ENCODE results near the gene RAB27A. TPM values are rescaled to one million over a fixed set of nuclear protein-coding genes. Genes with fewer than 3 reads are reported as not detected.

RAB27A gene
- total RNA-seq, 2 experiments from 2014 or later, result 225 to 229 TPM

DNA sequence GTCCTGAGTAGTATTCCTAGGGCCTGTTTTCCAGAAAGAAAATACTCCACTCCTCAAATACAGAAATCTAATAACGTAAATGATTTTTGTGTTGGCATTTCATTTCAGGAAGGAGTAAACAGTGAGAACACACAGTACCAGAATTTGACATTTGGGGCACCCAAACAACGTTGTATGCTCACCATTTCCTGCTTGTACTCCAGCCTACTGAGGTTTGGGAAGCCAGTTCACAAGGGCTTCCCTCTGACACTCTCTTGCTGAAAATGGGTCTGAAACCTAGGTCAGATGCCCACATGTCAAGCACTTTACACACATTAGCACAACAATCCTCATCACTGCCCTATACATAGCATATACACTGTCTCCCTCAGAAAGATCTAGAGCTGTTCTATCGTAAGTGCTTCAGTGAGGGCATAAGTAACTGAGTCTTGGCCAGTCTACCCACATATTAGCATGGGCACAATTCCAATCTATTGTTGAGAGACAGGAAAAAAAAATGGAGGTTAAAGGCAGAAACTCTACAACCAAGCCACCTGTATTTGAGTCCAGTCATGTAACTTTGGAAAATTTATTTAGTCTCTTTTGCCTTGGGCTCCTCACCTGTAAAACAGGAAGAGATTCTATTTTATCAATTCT, 49.4 kb downstream of the RAB27A start:
- POLR2A ChIA-PET, result interaction anchor here (0.7 to 1.2 kb wide), 2 partner anchors 36 to 39 kb away, joined by 3 read pairs; no protein-coding TSS in a partner anchor
- CTCF ChIA-PET, result interaction anchor here (0.8 to 1.0 kb wide), 2 partner anchors 32 to 42 kb away, joined by 3 to 4 read pairs; no protein-coding TSS in a partner anchor

DNA sequence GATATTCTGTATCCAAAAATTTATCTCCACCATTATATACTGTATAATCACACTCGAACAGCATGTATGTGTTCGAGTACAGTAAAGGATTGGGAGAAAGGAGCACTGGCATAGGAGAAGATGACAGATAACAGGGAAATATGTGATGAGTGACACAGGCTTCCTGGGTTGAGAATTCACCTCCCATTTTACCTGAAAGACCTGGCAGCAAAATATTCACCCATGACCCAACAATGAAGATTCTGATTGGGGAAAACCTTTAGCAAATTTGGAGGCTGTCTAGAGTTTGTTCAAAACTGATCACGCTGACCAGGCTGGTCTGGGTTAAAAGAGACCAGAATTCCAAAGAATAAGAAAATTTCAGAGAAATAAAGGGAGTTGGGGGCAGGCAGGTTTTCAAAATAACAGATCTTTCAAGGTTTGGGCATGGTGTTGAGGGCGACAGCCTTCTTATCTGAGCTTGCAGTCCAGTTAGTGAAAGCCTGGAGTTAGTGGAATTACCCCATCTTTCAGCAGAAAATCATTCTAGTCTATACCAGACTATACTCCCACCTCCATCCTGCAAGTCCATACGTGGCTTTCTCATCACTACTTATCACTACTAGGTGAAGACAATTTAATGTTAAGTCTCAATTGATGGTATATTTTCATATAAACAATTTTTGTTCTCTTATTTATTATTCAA, 50.0 kb downstream of the RAB27A start:
- ChIA-PET POLR2A (interaction anchor here (0.7 to 3.1 kb wide), 5 partner anchors 18 to 40 kb away, joined by 3 to 18 read pairs (median 12); no protein-coding TSS in a partner anchor), CTCF (no interaction called here)

DNA sequence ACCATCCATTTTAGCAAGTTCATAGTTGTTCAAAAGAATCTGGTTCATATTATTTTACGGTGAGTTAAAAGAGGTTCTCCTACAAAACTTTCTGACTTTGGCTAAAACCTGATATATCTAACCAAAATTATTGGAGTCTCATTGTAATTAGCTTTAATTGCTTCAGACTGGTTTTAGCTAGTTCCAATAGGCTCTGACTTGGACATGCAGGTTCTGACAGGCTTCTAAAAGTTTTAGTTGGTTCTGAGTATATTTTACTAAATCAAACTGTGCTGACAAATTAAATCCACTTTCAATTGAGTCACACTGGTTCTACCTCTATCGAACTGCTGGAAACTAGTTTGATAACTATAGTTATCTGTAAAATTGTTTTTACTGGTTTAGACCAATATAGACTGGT, 50.7 kb downstream of the RAB27A start:
- CTCF ChIA-PET, result interaction anchor here (0.7 to 2.7 kb wide), 6 partner anchors 8 to 43 kb away, joined by 3 to 15 read pairs (median 4); no protein-coding TSS in a partner anchor
- POLR2A ChIA-PET, result interaction anchor here (0.9 to 3.7 kb wide), 5 partner anchors 12 to 41 kb away, joined by 5 to 24 read pairs (median 13); no protein-coding TSS in a partner anchor

DNA sequence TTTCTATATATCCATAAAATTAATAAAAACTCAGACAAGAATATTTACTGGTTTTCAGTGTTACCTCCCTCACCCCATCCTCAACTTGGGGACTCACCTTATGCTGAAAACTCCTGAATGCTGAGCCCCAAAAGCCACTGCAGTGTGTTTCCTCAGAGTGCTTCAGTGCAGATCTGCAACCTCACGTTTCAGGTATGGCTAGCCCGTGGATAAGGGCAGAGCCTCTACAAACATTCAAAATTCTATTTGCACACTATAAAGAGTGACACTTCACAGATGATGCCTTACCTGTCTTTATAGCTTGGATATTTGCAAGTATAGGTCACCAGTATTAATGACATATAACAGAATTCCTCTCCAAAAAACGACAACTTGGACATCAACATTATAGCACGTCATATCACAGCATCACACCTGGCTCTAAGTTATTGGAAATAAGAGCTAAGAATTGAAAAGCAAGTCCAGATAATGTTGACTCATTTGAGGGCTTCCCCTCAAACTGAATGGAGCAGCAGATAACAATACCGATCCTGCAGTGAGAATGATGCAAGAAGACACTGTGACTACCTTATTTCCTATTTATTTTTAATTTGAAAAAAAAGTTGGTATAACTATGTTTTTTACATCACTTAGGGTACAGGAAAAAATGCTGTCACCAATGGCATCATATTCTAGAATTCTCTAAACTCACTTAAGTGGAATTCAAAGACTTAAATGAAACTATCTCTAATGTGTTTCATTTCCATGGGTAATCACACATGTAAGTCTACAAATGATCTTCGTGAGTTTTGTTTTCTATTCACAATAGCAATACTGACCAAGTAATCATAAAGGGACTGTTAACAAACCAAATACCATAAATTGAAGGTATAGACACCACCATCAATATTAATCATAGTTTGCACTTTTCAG, 52.1 kb downstream of the RAB27A start:
- CTCF ChIA-PET, result interaction anchor here (1.1 to 2.7 kb wide), 5 partner anchors 14 to 45 kb away, joined by 3 to 15 read pairs (median 3); no protein-coding TSS in a partner anchor
- POLR2A ChIA-PET, result interaction anchor here (0.6 to 3.7 kb wide), 14 partner anchors 9 to 50 kb away, joined by 3 to 24 read pairs (median 4); partner anchors contain the start of gene RSL24D1

DNA sequence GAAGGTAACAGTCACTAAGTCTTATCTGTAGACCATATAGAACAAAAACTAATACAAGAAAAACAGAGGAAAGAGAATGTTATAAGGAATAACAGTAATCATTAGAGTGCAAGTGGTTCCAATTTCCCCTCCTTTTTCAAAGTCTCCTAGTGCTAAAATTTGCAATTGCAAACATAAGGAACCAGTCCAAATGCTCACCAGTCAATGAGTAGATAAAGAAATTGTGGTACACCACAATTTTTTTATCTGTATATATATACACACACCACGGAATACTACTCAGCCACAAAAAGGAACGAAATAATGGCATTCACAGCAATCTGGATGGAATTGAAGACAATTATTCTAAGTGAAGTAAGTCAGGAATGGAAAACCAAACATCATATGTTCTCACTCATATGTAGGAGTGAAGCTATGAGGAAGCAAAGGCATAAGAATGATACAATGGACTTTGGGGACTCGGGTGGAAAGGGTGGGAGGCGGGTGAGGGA, 54.0 kb downstream of the RAB27A start:
- POLR2A ChIA-PET, result interaction anchor here (1.0 to 3.7 kb wide), 2 partner anchors 33 to 47 kb away, joined by 3 to 24 read pairs; no protein-coding TSS in a partner anchor
- CTCF ChIA-PET, result interaction anchor here (1.5 to 1.6 kb wide), 2 partner anchors 12 to 18 kb away, joined by 3 to 4 read pairs; no protein-coding TSS in a partner anchor

DNA sequence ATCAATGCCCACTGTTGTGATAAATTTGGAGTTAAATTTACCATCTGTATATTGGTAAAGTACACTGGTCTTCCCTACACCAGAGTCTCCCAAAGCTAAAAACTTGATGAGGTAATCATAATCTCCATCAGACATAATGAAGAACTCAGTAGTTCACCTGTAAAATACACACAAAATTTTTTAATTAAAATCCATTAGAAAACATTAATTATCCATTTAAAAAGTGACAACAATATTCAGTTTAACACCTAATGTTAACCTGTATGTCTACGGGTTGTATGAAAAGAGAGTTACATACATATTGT, 54.9 kb downstream of the RAB27A start:
- POLR2A ChIA-PET, result interaction anchor here (1.0 kb wide), 1 partner anchor 52 kb away, joined by 3 read pairs; no protein-coding TSS in a partner anchor
- CTCF ChIA-PET, result no interaction called here

DNA sequence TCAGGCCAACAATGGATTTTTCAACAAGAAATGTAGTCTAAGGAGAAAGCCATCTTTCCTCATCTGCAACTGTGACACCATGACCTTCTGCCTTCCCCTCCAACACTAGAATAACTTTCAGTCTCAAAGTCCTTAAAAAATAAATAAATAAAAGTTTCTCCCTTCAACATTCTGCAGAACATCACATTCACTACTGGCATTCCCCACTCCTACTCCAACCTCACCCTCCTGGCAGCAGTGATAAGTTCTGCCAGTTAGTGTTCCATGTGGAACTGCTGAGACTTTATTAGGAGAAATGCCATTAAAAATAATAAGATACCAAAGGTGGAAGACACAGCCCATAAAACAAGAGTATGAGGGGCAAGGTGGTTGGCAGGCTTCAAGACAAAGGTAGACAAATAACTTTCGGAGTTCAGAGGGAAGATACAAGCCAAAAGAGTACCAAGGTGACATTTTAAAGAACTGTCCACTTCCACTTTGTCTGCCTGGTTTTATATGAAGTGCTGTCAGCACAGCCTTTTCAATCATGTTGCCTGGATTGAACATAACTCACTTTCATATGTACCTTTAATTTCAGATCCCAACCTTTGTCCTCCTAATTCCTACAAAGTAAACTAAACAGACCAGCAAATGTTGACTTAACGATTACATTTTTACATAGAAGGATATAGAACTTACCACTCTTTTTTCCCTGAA, 55.4 kb downstream of the RAB27A start:
- CTCF ChIA-PET, result no interaction called here
- POLR2A ChIA-PET, result interaction anchor here (1.0 kb wide), 1 partner anchor 52 kb away, joined by 3 read pairs; no protein-coding TSS in a partner anchor

DNA sequence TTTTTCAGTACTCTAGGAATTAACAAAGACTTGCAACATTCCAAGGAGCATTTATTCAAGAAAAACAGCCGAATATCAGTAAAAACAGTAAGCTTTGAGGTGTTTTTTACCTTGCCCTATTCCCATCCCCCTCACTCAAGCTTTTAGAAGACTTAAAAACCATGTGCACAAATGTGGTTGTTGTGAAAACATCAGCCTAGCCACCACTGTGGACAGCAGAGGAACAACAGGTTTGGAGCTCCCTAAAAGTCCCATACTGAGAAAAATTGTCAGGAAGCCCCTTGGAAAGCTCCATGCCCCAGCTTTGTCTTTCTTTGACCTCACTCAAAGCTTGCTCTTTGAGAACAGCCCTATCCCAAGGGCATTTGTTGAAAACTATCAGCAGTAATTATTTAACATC, 58.2 kb downstream of the RAB27A start:
- POLR2A ChIA-PET, result interaction anchor here (0.8 kb wide), 1 partner anchor 15 kb away, joined by 5 read pairs; no protein-coding TSS in a partner anchor

DNA sequence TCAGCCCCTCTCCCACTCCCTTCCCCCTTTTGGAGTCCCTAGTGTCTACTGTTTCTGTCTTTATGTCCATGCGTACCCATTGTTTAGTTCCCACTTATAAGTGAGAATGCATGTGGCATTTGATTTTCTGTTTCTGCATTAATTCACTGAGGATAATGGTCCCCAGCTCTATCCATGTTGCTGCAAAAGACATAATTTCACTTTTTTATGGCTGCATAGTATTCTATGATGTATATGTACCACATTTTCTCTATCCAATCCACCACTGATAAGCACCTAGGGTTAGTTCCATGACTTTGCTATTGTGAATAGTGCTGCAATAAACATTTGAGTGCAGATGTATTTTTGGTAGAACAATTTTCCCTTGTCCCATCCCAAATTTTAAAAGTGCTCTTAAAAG, 58.7 kb downstream of the RAB27A start:
- POLR2A ChIA-PET, result no interaction called here
- CTCF ChIA-PET, result interaction anchor here (1.4 kb wide), 1 partner anchor 12 kb away, joined by 3 read pairs; no protein-coding TSS in a partner anchor

More for the DNA sequence above, 58.2 kb downstream of the RAB27A start:
- CTCF ChIA-PET, result interaction anchor here (1.4 kb wide), 1 partner anchor 13 kb away, joined by 3 read pairs; no protein-coding TSS in a partner anchor

DNA sequence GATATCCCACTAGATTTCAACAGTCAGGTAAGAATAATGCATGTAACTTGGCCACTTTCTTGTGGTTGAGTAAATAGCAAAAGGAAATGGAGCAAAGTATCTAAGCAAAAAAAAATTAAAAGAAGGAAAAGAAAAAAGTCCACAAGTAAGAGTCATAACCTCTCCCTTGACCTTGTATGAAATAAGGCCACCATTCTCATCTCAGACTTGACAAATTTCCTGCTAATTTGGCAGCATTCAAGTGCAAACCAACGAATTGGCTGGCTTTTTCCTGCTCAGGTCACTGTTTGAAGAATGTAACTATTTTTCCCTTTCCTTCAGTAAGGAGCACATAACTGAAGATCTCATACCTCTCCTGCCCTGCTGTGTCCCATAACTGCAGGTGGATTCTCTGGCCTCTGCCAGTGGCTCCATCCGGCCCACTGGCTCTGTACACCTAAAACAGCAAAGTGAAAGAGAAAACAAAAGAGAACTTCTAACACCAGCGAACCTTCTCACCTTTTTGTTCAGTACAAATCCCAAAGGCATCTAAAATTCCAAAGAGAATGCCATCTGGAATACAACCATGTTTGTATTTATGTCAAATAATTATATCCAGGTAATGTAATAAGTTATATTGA, 59.5 kb downstream of the RAB27A start:
- POLR2A ChIA-PET, result interaction anchor here (0.6 kb wide), 1 partner anchor 54 kb away, joined by 3 read pairs; no protein-coding TSS in a partner anchor
- CTCF ChIA-PET, result no interaction called here

DNA sequence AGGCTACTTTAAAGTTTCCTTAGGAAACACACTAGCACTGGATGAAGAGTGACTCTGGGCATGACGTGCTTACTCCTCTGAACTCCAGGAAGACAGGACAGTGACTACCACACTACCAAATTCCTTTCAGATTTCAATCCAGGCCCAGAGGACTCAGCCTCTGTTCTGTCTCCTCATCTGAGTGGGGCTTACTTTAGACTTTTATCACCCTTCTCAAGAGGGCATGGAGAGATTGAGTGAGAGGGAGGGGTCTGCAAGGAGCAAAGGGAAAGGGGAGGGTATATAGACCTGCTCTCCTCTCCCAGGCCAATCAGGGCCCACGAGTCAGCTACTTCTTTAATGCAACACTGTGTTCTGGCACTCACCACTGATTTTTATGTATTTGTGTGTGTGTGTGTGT, 63.5 kb downstream of the RAB27A start:
- POLR2A ChIA-PET, result no interaction called here
- CTCF ChIA-PET, result interaction anchor here (1.0 kb wide), 1 partner anchor 8 kb away, joined by 3 read pairs; no protein-coding TSS in a partner anchor

DNA sequence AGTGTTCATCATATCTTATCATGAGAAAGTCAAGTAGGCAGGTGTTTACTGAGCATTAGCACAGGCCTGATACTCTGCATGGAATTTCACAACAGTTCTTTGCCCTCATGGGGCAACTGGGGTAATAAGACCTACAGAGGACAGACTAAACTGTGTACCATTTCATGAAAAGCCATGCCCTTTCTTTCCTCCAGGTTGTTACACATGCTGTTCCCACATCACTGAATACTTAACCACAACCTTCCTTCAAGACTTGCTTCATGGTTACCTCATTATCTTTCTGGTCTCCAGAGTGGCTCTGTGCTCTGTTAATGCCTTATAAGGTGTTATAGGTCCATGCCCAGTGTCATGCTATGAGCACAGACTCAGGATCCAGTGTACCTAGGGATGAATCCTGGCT, 64.7 kb downstream of the RAB27A start:
- ChIA-PET CTCF (no interaction called here), POLR2A (no interaction called here)

DNA sequence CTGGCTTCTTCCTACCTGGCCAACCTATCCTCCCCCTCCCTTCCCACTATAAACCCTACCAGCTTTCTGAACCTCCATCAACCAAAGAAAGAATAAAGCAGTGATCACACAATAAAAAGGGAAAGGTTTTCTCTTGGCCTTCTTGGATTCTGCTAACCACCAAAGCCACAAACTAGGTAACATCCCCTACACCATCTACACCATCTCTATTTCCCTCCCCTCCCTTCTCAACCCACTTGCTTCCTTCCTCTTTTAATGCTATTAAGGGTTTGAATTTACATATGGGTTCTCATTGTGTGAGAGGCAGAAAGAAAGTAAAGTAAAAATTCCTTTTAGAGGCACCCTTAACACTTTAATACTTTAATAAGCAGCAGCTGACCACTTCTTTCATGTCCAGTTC, 67.0 kb downstream of the RAB27A start:
- ChIA-PET POLR2A (interaction anchor here (0.7 to 2.0 kb wide), 3 partner anchors 29 to 54 kb away, joined by 3 to 6 read pairs (median 4); no protein-coding TSS in a partner anchor), CTCF (interaction anchor here (0.7 to 2.6 kb wide), 3 partner anchors 15 to 65 kb away, joined by 3 to 15 read pairs (median 6); no protein-coding TSS in a partner anchor)

DNA sequence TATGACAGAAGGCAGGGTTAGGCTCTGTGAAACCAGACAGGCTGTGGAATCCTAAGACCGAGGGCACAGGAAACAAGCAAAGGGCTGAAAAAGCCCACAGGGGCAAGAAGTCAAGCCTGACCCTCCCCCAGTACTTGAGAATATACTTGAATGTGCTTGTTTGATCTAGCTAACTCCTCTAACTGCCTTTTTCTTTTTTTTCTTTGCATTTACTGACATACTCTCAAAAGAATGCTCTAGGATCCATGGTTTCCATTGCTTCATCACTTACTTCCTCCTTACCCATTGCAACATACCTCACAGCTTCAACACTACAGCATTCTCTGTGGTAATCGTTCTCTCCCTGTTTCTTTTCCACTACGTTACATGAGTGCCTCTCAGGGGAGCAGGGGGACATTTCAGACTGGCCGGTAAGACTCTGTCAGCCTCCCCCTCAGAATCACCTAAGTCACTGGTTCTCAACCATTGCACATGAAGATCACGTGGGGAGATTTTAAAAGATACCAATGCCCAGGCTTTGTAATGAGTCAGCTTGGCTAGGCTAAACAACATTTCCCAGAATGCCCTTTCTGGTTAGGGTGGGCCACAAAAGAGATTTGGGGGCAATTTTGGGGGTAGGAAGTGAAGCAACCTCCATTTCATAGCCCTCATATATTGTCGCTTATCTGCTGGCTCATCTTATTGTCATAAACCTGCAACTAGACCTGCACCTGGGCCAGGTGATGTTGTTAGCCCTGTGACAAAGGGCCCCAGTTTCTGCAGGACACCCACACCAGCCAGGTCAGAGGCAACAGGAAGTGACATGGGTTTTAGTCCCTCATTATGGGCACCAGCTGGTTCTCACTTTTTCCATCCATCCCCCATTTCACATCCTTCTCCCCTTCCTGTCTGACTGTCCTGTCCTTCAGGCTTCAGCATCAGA, 68.3 kb downstream of the RAB27A start:
- ChIA-PET POLR2A (interaction anchor here (0.6 to 2.0 kb wide), 11 partner anchors 12 to 68 kb away, joined by 3 to 13 read pairs (median 4); no protein-coding TSS in a partner anchor), CTCF (interaction anchor here (0.7 to 2.6 kb wide), 6 partner anchors 16 to 70 kb away, joined by 3 to 15 read pairs (median 4); no protein-coding TSS in a partner anchor)

DNA sequence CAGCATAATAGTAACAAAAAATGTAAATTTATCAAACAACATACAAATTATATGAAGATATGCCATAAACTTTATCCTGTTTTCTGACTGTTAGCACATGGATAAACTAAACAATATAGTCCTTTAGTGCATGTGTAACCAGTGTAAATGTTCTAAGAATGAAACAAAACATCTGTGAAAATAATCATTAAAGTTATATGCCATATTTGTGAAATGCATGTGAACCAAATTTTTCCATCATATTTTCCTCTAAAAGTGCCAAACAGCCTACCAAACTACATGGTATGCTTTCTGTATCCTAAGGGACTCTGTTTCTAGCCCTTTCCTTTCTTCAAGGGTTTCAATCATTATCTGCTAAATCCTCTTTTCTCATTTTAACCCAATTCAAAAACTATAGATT, 69.0 kb downstream of the RAB27A start:
- ChIA-PET POLR2A (interaction anchor here (0.9 to 2.0 kb wide), 8 partner anchors 17 to 69 kb away, joined by 3 to 13 read pairs (median 4); no protein-coding TSS in a partner anchor), CTCF (interaction anchor here (1.6 to 2.6 kb wide), 2 partner anchors 17 to 59 kb away, joined by 3 to 15 read pairs; no protein-coding TSS in a partner anchor)

DNA sequence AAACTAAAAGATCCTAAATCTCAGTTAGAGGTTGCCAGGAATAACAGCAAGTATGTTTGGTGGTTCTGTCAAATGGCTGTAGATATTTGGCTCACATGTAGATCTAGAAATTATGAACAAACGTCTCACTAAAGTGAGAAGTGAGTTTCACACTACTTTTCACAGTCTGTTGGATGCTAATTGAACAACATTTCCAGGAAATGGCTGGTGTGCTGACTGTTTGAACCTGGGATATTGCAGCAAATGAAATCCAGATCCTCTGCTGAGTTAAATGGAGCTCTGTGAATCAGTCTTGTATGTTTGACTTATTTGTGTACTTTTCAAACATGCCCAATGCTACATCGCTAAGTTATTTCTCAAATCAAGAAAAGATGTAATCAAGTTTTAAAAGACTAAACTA, 71.6 kb downstream of the RAB27A start:
- ChIA-PET POLR2A (interaction anchor here (0.7 to 1.6 kb wide), 6 partner anchors 10 to 71 kb away, joined by 3 to 10 read pairs (median 4); no protein-coding TSS in a partner anchor), CTCF (interaction anchor here (0.7 to 2.6 kb wide), 12 partner anchors 8 to 70 kb away, joined by 3 to 13 read pairs (median 4); partner anchors contain the start of gene RSL24D1)

Data from activated CD8-positive, alpha-beta memory T cell treated with anti-CD3 and anti-CD28 coated beads for 36 hours (primary cell).